Activated naive CD8-positive, alpha-beta T cell treated with anti-CD3 and anti-CD28 coated beads for 36 hours (primary cell): ENCODE results near the gene MARK3. TPM values are rescaled to one million over a fixed set of nuclear protein-coding genes. Genes with fewer than 3 reads are reported as not detected.
A peak's percentile ranks its signal among the peaks of the same experiment; 100 is the strongest.
"Not testable (repeated sequence)": the region's sequence is repeated elsewhere in the genome, so short reads cannot be mapped to it uniquely, and the experiment has no call there.

Experiments
- DNase-seq: peaks from one replicate; pipeline ENCODE4 v3.0.0; 2021
- H3K27ac Mint-ChIP-seq: one replicate; pipeline ENCODE4 v1.8.0; 2022; ENCODE audit warnings: mild to moderate bottlenecking, moderate library complexity, mixed read lengths
- H3K27me3 Mint-ChIP-seq: one replicate; pipeline ENCODE4 v1.8.0; 2022; ENCODE audit warnings: mild to moderate bottlenecking, mixed read lengths
- H3K36me3 Mint-ChIP-seq: one replicate; pipeline ENCODE4 v1.8.0; 2021; ENCODE audit warnings: mild to moderate bottlenecking, mixed read lengths
- H3K4me1 Mint-ChIP-seq: one replicate; pipeline ENCODE4 v1.8.0; 2021; ENCODE audit warnings: mixed read lengths
- H3K4me3 Mint-ChIP-seq: one replicate; pipeline ENCODE4 v1.8.0; 2022; ENCODE audit warnings: mild to moderate bottlenecking, moderate library complexity, mixed read lengths
- H3K9me3 Mint-ChIP-seq: one replicate; pipeline ENCODE4 v1.8.0; 2022; ENCODE audit warnings: mixed read lengths
- total RNA-seq, 2 experiments: library from RNA; stranded (reverse); gene quantifications; one replicate each; pipeline ENCODE4 v1.2.3, GENCODE V29; 2021

MARK3 gene
- total RNA-seq, 2 experiments from 2014 or later, result 71.0 to 74.3 TPM

DNA sequence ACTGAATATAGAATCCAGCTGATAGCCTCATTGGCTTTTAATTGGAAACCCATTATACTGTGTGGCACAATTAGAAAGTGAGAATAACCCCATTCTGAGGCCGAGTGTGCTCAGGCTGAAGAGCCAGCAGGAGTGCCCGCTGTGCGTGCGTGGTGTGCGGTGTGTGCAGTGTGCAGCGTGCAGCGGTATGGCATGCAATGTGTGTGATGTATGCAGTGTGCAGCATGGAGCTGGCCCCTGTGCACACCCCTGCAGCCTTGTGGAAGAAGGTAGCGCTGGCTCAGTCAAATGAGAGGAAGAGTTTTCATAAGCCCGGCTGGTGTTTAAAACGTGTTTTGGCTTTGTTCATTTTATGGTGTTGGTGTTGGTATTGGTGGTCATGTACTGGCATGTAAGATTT lies 114.5 kb downstream of the MARK3 start:
- H3K27ac Mint-ChIP-seq, result no peak overlapping the region
- no peaks in the 10 kb centered on the region for H3K9me3 Mint-ChIP-seq
- H3K27me3 Mint-ChIP-seq, result no peaks in the 10 kb centered on the region
- no peak for DNase-seq
- H3K4me1 Mint-ChIP-seq, result peaks cover 10% of the 10 kb centered on the region
- H3K36me3 Mint-ChIP-seq, result peaks cover 17% of the 10 kb centered on the region
- H3K4me3 Mint-ChIP-seq, result no peak overlapping the region

DNA sequence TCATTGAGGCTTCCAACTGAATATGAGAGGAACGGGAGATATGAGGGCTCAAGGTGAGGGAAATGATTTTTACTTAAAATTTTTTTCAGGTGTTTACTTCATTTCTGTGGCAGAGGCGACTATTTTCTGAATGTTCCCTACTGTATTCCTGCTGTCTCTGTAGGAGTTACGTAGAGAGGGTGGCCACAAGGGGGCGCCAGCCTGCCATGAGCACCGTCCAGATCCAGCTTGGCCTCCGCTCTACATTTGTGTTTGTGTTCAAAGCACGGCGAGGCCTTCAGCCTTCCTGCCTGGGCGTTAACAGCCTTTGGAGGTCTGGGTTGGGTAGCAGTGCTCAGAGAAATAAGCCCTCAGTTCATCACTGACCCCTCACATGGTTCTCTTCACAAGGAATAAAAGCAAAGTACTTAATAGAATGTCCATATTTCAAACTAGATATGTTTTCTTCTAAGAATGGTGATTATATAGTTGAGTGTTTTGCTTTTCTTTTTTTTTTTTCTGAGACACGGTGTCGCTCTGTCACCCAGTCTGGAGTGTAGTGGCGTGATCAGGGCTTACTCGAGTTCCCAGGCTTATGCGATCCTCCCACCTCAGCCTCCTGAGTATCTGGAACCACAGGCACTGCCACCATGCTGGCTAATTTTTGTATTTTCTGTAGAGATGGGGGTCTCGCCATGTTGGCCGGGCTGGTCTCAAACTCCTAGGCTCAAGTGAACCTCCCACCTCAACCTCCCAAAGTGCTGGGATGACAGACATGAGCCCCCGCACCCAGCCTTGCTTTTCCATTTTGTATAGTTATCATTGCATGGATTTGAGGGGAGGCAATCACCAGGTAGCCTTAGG lies 115.2 kb downstream of the MARK3 start:
- Mint-ChIP-seq H3K27me3 (no peaks in the 10 kb centered on the region), H3K4me3 (no peak overlapping the region), H3K9me3 (no peaks in the 10 kb centered on the region), H3K36me3 (peaks cover 20% of the 10 kb centered on the region), H3K4me1 (peaks cover 10% of the 10 kb centered on the region), H3K27ac (no peak overlapping the region)
- DNase-seq, result peak; percentile 74

DNA sequence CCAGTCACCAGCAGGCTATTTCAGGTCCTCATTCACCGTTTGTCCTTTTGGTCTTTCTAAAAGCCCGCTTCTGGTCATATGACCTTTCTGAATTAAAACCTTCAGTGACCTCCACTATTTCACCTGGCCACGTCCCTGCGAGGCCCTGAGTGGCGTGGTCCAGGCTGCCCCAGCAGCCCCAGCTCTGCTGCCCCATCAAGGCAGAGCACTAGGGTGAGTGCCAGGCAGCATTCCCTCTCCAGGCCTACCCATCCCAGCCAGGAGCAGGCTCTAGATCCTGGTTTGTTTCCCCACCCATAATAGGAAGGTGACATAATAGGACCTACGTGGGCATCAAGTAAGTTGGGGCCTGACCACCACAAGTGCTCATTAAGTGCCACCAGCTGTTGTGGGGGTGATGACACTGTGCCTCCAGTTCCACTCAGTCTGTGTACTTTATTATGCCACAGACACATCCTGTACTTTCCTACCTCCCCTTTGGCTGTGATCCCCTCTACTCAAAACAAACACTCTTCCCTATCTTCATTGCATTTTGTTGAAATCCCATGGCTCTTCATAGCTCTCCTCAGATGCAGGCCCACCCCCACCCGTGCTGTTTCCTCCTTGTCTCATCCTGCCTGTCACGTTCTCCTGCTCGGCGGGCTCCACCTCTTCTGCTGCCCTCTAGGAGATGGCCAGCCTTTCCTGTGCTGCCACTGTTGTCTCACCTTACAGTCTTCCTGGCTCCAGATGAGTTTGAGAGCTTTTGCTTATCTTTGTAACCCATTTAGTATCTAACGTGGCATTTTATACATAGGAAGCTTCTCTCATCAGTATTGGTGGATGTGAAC lies 116.0 kb downstream of the MARK3 start:
- Mint-ChIP-seq H3K27me3 (no peaks in the 10 kb centered on the region), H3K4me1 (peaks cover 10% of the 10 kb centered on the region), H3K4me3 (no peak overlapping the region), H3K27ac (no peak overlapping the region), H3K9me3 (no peaks in the 10 kb centered on the region), H3K36me3 (peaks cover 21% of the 10 kb centered on the region)
- no peak for DNase-seq

DNA sequence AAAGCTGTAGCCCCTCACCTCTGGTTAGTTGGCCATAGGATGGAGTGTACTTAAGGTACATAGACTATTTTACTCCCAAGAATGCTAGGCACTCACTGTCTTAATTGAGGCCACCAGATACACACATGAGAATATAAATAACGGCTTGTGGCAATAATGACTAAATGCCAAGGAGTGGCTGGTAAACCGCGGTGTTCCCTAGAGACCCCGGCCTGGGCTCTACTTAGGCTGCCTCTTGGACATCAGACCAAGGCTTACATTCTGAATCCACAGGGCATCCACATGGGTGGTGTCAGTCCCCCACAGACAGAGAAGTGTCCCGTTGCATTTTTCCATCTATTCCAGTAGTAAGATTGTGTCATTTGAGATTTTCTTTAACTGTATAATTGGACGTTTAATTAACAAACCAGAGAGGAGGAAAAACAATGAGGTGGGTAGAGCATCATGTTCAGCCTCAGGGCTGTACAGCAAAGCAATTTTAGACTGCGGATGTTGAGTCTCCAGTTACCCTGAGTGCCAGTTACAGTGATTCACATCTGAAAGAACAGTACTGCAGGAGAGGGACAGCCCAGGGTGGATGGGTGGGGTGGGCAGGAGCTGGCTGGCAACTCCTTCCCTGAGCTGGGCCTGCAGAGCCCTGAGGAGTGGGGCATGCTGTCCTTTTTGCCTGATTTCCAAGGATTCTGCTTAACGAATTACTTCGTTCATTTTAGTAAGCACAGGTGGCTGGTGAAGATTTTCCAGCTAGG lies 116.9 kb downstream of the MARK3 start:
- Mint-ChIP-seq H3K27ac (no peak overlapping the region), H3K4me1 (peaks cover 10% of the 10 kb centered on the region), H3K27me3 (no peaks in the 10 kb centered on the region), H3K4me3 (no peak overlapping the region), H3K36me3 (peaks cover 21% of the 10 kb centered on the region), H3K9me3 (no peaks in the 10 kb centered on the region)
- DNase-seq, result no peak

DNA sequence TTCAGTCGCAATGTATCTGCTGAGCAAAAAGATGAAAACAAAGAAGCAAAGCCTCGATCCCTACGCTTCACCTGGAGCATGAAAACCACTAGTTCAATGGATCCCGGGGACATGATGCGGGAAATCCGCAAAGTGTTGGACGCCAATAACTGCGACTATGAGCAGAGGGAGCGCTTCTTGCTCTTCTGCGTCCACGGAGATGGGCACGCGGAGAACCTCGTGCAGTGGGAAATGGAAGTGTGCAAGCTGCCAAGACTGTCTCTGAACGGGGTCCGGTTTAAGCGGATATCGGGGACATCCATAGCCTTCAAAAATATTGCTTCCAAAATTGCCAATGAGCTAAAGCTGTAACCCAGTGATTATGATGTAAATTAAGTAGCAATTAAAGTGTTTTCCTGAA lies 117.7 kb downstream of the MARK3 start:
- no peak overlapping the region for H3K27ac Mint-ChIP-seq
- no peaks in the 10 kb centered on the region for H3K27me3 Mint-ChIP-seq
- H3K9me3 Mint-ChIP-seq, result no peaks in the 10 kb centered on the region
- peaks cover 21% of the 10 kb centered on the region for H3K36me3 Mint-ChIP-seq
- DNase-seq, result no peak
- no peak overlapping the region for H3K4me3 Mint-ChIP-seq
- peaks cover 10% of the 10 kb centered on the region for H3K4me1 Mint-ChIP-seq

DNA sequence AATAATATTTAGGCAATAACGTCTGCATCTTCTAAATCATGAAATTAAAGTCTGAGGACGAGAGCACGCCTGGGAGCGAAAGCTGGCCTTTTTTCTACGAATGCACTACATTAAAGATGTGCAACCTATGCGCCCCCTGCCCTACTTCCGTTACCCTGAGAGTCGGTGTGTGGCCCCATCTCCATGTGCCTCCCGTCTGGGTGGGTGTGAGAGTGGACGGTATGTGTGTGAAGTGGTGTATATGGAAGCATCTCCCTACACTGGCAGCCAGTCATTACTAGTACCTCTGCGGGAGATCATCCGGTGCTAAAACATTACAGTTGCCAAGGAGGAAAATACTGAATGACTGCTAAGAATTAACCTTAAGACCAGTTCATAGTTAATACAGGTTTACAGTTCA lies 118.1 kb downstream of the MARK3 start:
- DNase-seq, result no peak
- Mint-ChIP-seq H3K4me1 (peaks cover 10% of the 10 kb centered on the region), H3K36me3 (peaks cover 21% of the 10 kb centered on the region), H3K27ac (no peak overlapping the region), H3K27me3 (no peaks in the 10 kb centered on the region), H3K4me3 (no peak overlapping the region), H3K9me3 (no peaks in the 10 kb centered on the region)

DNA sequence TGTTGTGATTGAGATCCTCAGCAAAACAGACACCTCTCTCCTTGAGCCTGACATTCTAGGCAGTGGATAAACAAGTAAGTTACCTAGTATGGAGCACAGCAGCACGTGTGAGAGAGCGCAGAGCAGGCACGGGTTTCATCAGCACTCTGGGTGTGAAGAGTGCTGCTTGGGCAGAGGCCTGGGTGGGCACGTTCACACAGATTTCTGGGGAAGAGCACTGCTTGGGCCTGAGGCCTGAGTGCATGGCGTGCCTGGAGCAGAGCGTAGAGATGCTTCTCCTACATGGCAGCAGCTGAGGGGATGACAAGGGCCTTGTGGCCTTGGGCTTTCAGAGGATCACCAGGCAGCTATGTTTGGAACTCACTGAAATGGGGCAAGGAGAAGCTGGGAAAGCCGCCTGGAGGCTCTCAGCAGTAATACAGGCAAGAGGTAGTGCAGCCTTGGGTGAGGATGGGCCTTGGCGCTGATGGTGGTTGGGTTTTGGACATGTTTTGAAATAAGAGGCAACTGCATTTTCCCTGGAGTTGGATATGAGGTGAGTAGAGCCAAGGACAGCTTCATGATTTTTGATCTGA lies 119.9 kb downstream of the MARK3 start:
- no peak for DNase-seq
- H3K4me1 Mint-ChIP-seq, result peaks cover 5% of the 10 kb centered on the region
- no peak overlapping the region for H3K4me3 Mint-ChIP-seq
- H3K36me3 Mint-ChIP-seq, result peaks cover 20% of the 10 kb centered on the region
- H3K27ac Mint-ChIP-seq, result no peak overlapping the region
- H3K27me3 Mint-ChIP-seq, result no peaks in the 10 kb centered on the region
- no peaks in the 10 kb centered on the region for H3K9me3 Mint-ChIP-seq

DNA sequence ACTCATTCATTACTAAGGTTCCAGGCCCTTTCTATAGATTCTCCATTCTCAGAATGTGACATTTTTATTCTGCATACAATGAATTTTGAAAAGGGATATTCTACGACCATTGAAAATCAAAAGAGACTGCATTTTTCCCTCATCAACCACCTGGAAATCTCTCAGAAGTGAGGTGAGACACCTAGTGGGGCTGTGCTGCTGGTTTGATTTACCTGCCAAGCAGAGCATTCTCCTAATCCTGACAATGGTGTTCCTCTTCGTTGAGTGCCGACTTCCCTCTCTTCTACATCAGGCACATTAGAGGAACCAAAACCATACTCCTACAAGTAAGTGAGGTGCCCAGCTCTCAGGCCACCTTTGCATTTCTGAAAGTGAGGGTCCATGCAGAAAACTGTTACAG lies 122.5 kb downstream of the MARK3 start:
- peaks cover 3% of the 10 kb centered on the region for H3K4me1 Mint-ChIP-seq
- no peak overlapping the region for H3K27ac Mint-ChIP-seq
- H3K27me3 Mint-ChIP-seq, result no peaks in the 10 kb centered on the region
- H3K36me3 Mint-ChIP-seq, result peaks cover 12% of the 10 kb centered on the region
- no peak overlapping the region for H3K4me3 Mint-ChIP-seq
- DNase-seq, result no peak
- no peaks in the 10 kb centered on the region for H3K9me3 Mint-ChIP-seq

DNA sequence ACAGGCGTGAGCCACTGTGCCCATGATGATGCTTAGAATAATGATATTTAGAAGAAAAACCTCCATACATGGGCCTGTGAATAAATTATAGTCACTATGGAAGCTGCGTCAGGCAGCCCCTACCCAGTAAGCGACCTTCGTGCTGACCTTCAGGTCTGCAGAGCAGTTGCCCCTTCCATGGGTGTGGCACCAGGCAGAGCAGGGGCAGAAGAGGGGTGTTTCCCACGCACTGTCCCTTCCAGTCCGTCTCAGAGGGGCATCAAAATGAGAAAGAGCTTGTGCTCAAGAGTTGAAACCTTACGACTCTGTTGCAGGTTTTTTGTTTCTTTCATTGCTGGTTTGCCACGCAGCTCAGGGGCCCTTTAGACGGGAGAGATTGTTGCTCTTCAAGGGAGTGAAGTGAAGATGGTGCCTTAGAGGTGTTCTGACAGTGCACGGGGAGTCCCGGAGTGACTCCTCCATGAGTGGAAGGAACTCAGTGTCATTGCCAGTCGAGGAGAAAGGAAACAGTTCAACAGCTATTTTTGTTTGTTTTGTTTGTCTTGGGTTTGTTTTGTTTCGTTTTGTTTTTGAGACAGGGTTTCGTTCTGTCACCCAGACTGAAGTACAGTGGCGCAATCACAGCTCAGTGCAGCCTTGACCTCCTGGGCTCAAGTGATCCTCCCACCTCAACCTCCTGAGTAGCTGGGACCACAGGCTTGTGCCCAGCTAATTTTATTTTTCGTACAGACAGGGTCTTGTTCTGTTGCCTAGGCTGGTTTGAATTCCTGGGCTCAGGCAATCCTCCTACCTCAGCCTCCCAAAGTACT lies 123.5 kb downstream of the MARK3 start:
- Mint-ChIP-seq H3K36me3 (peaks cover 12% of the 10 kb centered on the region), H3K4me1 (peaks cover 3% of the 10 kb centered on the region), H3K27ac (no peak overlapping the region), H3K27me3 (no peaks in the 10 kb centered on the region), H3K9me3 (no peaks in the 10 kb centered on the region), H3K4me3 (no peak overlapping the region)
- DNase-seq, result no peak

DNA sequence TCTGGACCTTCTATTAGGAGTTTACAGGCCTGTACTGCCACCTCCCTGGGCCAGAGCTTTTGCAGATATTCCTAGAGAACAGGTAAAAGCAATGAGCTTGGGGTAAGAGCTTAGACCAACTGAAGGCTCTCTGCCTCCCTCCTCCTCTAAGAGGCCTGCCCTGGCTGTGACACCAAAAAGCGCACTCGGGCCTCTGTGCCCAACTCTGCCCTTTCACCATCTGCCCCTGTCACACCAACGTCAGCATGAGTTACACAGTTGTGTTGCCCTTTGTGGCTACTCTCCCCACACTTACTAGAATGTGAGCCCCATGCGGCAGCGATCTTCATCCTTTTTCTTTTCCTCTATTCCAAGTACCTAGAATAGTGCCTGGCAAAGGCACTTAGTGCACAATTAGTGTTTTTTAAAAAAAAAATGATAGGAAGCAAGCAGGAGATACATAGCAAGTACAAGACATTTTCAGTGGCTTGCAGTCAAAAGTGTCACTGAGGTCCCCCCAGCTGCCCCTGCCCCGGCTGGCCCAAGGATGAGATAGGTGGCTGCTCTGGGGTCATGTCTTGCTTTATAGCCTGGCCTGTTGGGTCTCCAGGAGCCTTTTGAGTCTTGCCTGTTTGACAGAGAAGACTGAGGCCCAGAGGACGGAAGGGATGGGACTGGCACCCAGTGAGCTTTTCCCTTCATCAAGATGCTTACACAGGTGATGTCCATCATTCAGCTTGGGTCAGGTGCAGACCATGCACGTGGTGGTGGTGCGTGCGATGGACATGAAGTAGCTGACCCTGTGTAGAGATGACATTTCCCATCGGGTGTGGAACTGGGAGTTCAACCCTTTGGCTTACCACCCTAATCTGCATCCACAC lies 124.9 kb downstream of the MARK3 start:
- no peak for DNase-seq
- Mint-ChIP-seq H3K27me3 (no peaks in the 10 kb centered on the region), H3K4me1 (no peaks in the 10 kb centered on the region), H3K4me3 (no peak overlapping the region), H3K36me3 (peaks cover 8% of the 10 kb centered on the region), H3K27ac (no peak overlapping the region), H3K9me3 (no peaks in the 10 kb centered on the region)

DNA sequence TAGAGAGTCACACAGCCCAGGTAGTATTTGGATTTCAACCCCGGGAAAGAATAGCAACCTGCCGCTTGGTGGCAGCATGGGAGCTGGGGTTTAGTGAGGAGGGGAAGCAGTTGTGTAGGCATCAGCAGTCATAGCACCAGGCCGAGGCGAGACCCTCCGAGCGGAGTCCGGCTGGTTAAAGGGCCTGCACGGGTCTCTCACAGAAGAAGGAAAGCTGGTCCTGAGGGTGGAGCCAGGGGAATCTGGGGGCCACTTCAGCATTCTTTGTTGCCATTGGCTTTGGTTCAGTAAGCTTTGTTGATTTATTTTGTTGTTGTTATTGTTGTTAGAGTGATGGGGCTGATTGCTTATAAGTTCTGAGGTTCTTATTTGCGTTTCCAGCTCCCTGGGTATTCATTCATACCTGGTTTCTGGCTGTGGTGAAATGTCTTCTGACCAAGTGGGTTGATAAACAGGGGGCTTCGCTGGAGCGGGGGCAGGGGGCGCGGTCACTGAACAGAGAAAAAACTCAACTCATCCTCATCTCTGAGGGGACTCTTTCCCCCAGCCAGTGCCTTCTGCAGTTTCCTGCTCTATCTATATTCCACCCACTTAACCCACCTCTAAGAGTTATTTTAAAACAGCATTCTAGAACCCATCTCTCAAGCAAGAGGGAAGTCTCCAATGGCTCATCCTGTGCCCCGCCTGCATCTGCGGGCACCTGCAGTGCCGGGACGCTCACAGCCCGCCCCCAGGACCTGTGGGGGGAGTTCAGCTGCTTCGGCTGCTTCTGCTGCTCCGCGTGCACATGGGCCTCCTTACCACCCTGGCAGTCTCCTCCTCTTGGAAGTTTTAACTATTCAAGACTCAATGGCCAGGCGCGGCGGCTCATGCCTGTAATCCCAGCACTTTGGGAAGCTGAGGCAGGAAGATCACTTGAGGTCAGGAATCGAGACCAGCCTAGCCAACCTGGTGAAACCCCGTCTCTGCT lies 125.8 kb downstream of the MARK3 start:
- Mint-ChIP-seq H3K4me1 (no peaks in the 10 kb centered on the region), H3K27me3 (no peaks in the 10 kb centered on the region), H3K9me3 (no peaks in the 10 kb centered on the region), H3K27ac (no peak overlapping the region), H3K36me3 (peaks cover 4% of the 10 kb centered on the region), H3K4me3 (no peak overlapping the region)
- no peak for DNase-seq

DNA sequence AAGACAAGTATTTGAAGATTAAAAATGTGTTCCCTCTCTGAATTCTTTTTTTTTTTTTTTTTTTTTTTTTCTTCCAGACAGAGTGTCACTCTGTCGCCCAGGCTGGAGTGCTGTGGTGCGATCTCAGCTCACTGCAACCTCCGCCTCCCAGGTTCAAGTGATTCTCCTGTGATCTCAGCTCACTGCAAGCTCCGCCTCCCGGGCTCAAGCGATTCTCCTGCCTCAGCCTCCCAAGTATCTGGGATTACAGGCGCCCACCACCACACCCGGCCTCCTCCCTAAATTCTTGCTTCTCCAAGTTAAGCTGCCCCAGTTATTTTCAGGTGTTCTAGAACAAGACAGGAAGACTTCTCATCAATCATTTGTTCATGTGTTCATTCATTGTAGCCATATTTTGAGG lies 127.0 kb downstream of the MARK3 start:
- not testable (repeated sequence) for H3K36me3 Mint-ChIP-seq, H3K27me3 Mint-ChIP-seq, H3K27ac Mint-ChIP-seq, H3K9me3 Mint-ChIP-seq, H3K4me3 Mint-ChIP-seq, H3K4me1 Mint-ChIP-seq, DNase-seq
